Body of pancreas (tissue), 4 donors: ENCODE results near the gene DUSP3.

Experiments
- POLR2A ChIP-seq, 3 donors: fragments of 450-650 bp; IDR thresholded peaks; one replicate each; pipeline ENCODE4 v1.6.1; 2016; ENCODE audit warnings: antibody characterized with exemption in 3 of 3, mild to moderate bottlenecking in 2 of 3
- TF ChIP-seq, protein P1 (sequence below), 7 experiments: fragments of 450-650 bp in 4 of 7; fragments of 200-600 bp in 3 of 7; sonication (generic) in 3 of 7; IDR thresholded peaks; one replicate each; pipeline ENCODE4 v1.5.1; 2016 to 2019; ENCODE audit warnings: antibody characterized with exemption in 7 of 7

DNA sequence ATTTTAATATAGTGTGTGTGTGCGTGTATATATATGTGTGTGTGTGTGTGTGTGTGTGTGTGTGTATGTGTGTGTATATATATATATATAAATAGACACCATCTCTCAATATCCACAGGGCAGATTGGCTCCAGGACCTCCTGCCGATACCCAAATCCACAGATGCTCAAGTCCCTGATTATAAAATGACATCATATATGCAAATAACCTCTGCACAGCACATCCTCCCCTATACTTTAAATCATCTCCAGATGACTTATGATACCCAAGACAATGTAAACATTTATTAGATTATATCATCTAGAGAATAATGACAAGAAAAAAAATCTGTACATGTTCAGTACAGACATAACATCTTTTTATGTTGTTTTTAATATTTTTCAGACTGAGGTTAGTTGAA, 7.8 kb downstream of the DUSP3 start:
- TF ChIP-seq, protein P1, sequence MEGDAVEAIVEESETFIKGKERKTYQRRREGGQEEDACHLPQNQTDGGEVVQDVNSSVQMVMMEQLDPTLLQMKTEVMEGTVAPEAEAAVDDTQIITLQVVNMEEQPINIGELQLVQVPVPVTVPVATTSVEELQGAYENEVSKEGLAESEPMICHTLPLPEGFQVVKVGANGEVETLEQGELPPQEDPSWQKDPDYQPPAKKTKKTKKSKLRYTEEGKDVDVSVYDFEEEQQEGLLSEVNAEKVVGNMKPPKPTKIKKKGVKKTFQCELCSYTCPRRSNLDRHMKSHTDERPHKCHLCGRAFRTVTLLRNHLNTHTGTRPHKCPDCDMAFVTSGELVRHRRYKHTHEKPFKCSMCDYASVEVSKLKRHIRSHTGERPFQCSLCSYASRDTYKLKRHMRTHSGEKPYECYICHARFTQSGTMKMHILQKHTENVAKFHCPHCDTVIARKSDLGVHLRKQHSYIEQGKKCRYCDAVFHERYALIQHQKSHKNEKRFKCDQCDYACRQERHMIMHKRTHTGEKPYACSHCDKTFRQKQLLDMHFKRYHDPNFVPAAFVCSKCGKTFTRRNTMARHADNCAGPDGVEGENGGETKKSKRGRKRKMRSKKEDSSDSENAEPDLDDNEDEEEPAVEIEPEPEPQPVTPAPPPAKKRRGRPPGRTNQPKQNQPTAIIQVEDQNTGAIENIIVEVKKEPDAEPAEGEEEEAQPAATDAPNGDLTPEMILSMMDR (IDR thresholded peaks at IDR 0.05): no peak
- no peak for TF ChIP-seq POLR2A (IDR thresholded peaks at IDR 0.05)
